ENCODE results near the gene CDK9.

The CDK9 gene

GRCh38 chr9:127805620-127806019 is 19.8 kb downstream of the CDK9 start:
- DNase-seq = no peak

GRCh38 chr9:127806871-127807270 is 21.0 kb downstream of the CDK9 start:
- DNase-seq = no peak

- DNase-seq = no peak
Observed at GRCh38 chr9:127808347-127809001, 22.6 kb downstream of the CDK9 start.

GRCh38 chr9:127809002-127809539 is 23.2 kb downstream of the CDK9 start:
- no peak for DNase-seq

- DNase-seq = no peak
Observed at GRCh38 chr9:127809540-127810377, 23.9 kb downstream of the CDK9 start.

- DNase-seq = no peak
Observed at GRCh38 chr9:127810378-127811187, 24.7 kb downstream of the CDK9 start.

GRCh38 chr9:127812011-127812410 is 26.2 kb downstream of the CDK9 start:
- no peak for DNase-seq

GRCh38 chr9:127812936-127813675 is 27.3 kb downstream of the CDK9 start:
- no peak for DNase-seq

GRCh38 chr9:127813686-127814226 is 27.9 kb downstream of the CDK9 start:
- DNase-seq = no peak

GRCh38 chr9:127814619-127815511 is 29.0 kb downstream of the CDK9 start:
- no peak for DNase-seq

GRCh38 chr9:127815512-127816361 is 29.9 kb downstream of the CDK9 start:
- no peak for DNase-seq

GRCh38 chr9:127816362-127816725 is 30.5 kb downstream of the CDK9 start:
- no peak for DNase-seq

GRCh38 chr9:127816728-127817127 is 30.9 kb downstream of the CDK9 start:
- no peak for DNase-seq

GRCh38 chr9:127817881-127818434 is 32.1 kb downstream of the CDK9 start:
- no peak for DNase-seq

GRCh38 chr9:127818574-127818973 is 32.7 kb downstream of the CDK9 start:
- DNase-seq = no peak

- DNase-seq = no peak
Observed at GRCh38 chr9:127822108-127822507, 36.3 kb downstream of the CDK9 start.

GRCh38 chr9:127825319-127826051 is 39.7 kb downstream of the CDK9 start:
- DNase-seq = no peak

- DNase-seq = no peak
Observed at GRCh38 chr9:127826253-127826913, 40.5 kb downstream of the CDK9 start.
